OCI-M1 (cell line): ENCODE data around the gene IGFBP3.
"Not testable (repeated sequence)": the region's sequence is repeated elsewhere in the genome, so short reads cannot be mapped to it uniquely, and the experiment has no call there.

Source experiments
- DNase-seq: peaks from one replicate; lab custom pipeline; 2025; lab: John Stamatoyannopoulos, UW

The IGFBP3 gene

GRCh38 chr7:45920502-45921380 is at the start of gene IGFBP3:
Gene IGFBP3 (minus strand): TSS chr7:45921272. CDS start chr7:45921140, 132 bp downstream.
- DNase-seq, result no peak

- no peak for DNase-seq
Observed at GRCh38 chr7:45970454-45970853, 49.4 kb upstream of the IGFBP3 start.

- no peak for DNase-seq
Observed at GRCh38 chr7:45969940-45970339, 48.9 kb upstream of the IGFBP3 start.

- DNase-seq, result no peak
Observed at GRCh38 chr7:45968856-45969541, 47.9 kb upstream of the IGFBP3 start.

GRCh38 chr7:45968312-45968711 is 47.2 kb upstream of the IGFBP3 start:
- DNase-seq, result no peak

- DNase-seq, result no peak
Observed at GRCh38 chr7:45967591-45968157, 46.6 kb upstream of the IGFBP3 start.

- no peak for DNase-seq
Observed at GRCh38 chr7:45962861-45963260, 41.8 kb upstream of the IGFBP3 start.

- DNase-seq, result no peak
Observed at GRCh38 chr7:45957721-45958120, 36.6 kb upstream of the IGFBP3 start.

- no peak for DNase-seq
Observed at GRCh38 chr7:45955286-45955685, 34.2 kb upstream of the IGFBP3 start.

GRCh38 chr7:45953055-45953454 is 32.0 kb upstream of the IGFBP3 start:
- not testable (repeated sequence) for DNase-seq

GRCh38 chr7:45944058-45944457 is 23.0 kb upstream of the IGFBP3 start:
- DNase-seq, result peak; percentile 7

GRCh38 chr7:45940939-45941338 is 19.9 kb upstream of the IGFBP3 start:
- DNase-seq, result no peak

GRCh38 chr7:45940237-45940781 is 19.2 kb upstream of the IGFBP3 start:
- DNase-seq, result not testable (repeated sequence)

GRCh38 chr7:45939574-45939973 is 18.5 kb upstream of the IGFBP3 start:
- DNase-seq, result no peak

GRCh38 chr7:45938626-45939302 is 17.7 kb upstream of the IGFBP3 start:
- no peak for DNase-seq

GRCh38 chr7:45937862-45938261 is 16.8 kb upstream of the IGFBP3 start:
- no peak for DNase-seq

- peak; percentile 4 for DNase-seq
Observed at GRCh38 chr7:45937301-45937700, 16.2 kb upstream of the IGFBP3 start.

- no peak for DNase-seq
Observed at GRCh38 chr7:45930967-45931366, 9.9 kb upstream of the IGFBP3 start.

- DNase-seq, result peak; percentile 1
Observed at GRCh38 chr7:45927721-45928120, 6.6 kb upstream of the IGFBP3 start.

- no peak for DNase-seq
Observed at GRCh38 chr7:45924283-45924682, 3.2 kb upstream of the IGFBP3 start.

- DNase-seq, result no peak
Observed at GRCh38 chr7:45923818-45924217, 2.7 kb upstream of the IGFBP3 start.

GRCh38 chr7:45923290-45923689 is 2.2 kb upstream of the IGFBP3 start:
- peak; percentile 64 for DNase-seq
